Osteoblast (primary cell): ENCODE data around the gene MGAM2. TPM values are rescaled to one million over a fixed set of nuclear protein-coding genes. Genes with fewer than 3 reads are reported as not detected.

Experiments used
- DNase-seq: peaks from one replicate; pipeline ENCODE4 v3.0.0; 2011; ENCODE audit warnings: low spot score, mixed read lengths; ENCODE audit not compliant: insufficient read length; ENCODE audit errors: missing footprints
- H2AFZ ChIP-seq: 2 replicates; pipeline ENCODE4 v1.6.0; 2011; ENCODE audit warnings: mild to moderate bottlenecking, low read length
- H3K27ac ChIP-seq: 2 replicates; pipeline ENCODE4 v1.5.1; 2011; ENCODE audit warnings: mild to moderate bottlenecking, low read depth, low read length, moderate library complexity
- H3K27me3 ChIP-seq: 2 replicates; pipeline ENCODE4 v1.6.0; 2012; ENCODE audit warnings: mild to moderate bottlenecking, control low read depth, inconsistent platforms, low read length, moderate library complexity; ENCODE audit not compliant: insufficient read depth
- H3K36me3 ChIP-seq: 2 replicates; pipeline ENCODE4 v1.5.1; 2011; ENCODE audit warnings: mild to moderate bottlenecking, low read length, control low read depth, moderate library complexity; ENCODE audit not compliant: insufficient read depth
- H3K4me1 ChIP-seq: 2 replicates; pipeline ENCODE4 v1.5.1; 2011; ENCODE audit warnings: mild to moderate bottlenecking, low read length, control low read depth, moderate library complexity; ENCODE audit not compliant: insufficient read depth
- H3K4me2 ChIP-seq: 2 replicates; pipeline ENCODE4 v1.6.0; 2011; ENCODE audit warnings: mild to moderate bottlenecking, low read length; ENCODE audit not compliant: insufficient read depth
- H3K4me3 ChIP-seq: fragments of 200-600 bp; sonication (generic); 3 replicates; pipeline ENCODE4 v1.5.1; 2012; ENCODE audit warnings: mild to moderate bottlenecking, low read length, inconsistent platforms; ENCODE audit not compliant: insufficient read depth
- H3K79me2 ChIP-seq: 2 replicates; pipeline ENCODE4 v1.6.0; 2012; ENCODE audit warnings: mild to moderate bottlenecking, low read length, control low read depth, inconsistent platforms; ENCODE audit not compliant: insufficient read depth
- H3K9me3 ChIP-seq: 2 replicates; pipeline ENCODE4 v1.5.1; 2011; ENCODE audit warnings: low read depth, low read length, control low read depth
- H4K20me1 ChIP-seq: 2 replicates; pipeline ENCODE4 v1.6.0; 2012; ENCODE audit warnings: mild to moderate bottlenecking, low read length, control low read depth; ENCODE audit not compliant: insufficient read depth
- total RNA-seq: library from RNA; depleted of rRNA; stranded (reverse); fragments of >200 nt; gene quantifications from 2 replicates; pipeline ENCODE4 v1.2.3, GENCODE V29; 2012
- TF ChIP-seq, protein P1 (sequence below): IDR thresholded peaks from 2 replicates; pipeline ENCODE4 v1.5.1; 2011; ENCODE audit warnings: mild to moderate bottlenecking, low read depth, low read length, moderate library complexity; ENCODE audit errors: extremely low read depth

Gene MGAM2
- total RNA-seq, 1 donor, result not detected

DNA sequence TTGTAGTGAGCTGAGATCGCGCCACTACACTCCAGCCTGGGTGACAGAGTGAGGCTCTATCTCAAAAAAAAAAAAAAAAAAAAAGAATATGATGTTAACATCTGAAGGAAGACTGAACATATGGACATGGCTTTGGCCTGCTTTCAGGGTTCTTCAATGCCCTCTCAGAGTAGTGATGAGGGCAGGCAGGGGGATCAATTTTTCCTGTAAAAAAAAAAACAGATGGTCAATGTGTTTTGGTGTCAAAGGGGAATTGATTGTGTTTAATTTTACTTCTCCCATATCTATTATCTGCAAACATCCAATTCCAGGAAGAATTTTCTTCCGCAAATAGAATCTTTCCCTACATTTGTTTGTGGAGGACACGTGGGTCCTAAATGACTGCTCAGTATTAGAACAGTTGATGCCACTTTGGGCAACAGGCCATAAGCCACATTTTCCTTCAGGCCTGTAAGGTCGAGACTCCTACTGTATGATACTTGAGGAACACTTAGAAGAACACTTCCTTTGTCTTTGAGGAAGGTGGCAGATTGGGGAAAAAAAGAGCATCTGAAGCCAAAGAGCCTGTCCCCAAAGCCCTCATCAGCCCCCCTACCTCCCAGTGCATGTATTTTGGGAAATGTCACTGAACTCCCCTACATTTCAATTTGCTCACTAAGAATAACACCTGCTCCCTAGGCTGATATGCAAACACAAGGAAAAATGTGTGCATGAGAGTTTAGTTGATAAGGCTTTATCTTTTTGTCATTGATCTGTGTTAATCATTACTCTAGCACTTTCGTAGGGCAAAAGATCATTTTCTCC lies 28.3 kb downstream of the MGAM2 start:
- no peaks in the 10 kb centered on the region for H3K27me3 ChIP-seq
- H3K27ac ChIP-seq, result no peak overlapping the region
- no peaks in the 10 kb centered on the region for H3K79me2 ChIP-seq
- no peak for DNase-seq
- H3K4me2 ChIP-seq, result no peak overlapping the region
- no peak overlapping the region for H3K4me3 ChIP-seq
- H3K4me1 ChIP-seq, result no peaks in the 10 kb centered on the region
- H2AFZ ChIP-seq, result no peak overlapping the region
- TF ChIP-seq, protein P1, sequence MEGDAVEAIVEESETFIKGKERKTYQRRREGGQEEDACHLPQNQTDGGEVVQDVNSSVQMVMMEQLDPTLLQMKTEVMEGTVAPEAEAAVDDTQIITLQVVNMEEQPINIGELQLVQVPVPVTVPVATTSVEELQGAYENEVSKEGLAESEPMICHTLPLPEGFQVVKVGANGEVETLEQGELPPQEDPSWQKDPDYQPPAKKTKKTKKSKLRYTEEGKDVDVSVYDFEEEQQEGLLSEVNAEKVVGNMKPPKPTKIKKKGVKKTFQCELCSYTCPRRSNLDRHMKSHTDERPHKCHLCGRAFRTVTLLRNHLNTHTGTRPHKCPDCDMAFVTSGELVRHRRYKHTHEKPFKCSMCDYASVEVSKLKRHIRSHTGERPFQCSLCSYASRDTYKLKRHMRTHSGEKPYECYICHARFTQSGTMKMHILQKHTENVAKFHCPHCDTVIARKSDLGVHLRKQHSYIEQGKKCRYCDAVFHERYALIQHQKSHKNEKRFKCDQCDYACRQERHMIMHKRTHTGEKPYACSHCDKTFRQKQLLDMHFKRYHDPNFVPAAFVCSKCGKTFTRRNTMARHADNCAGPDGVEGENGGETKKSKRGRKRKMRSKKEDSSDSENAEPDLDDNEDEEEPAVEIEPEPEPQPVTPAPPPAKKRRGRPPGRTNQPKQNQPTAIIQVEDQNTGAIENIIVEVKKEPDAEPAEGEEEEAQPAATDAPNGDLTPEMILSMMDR, result no peak
- no peaks in the 10 kb centered on the region for H3K36me3 ChIP-seq
- H4K20me1 ChIP-seq, result no peaks in the 10 kb centered on the region
- H3K9me3 ChIP-seq, result no peaks in the 10 kb centered on the region

DNA sequence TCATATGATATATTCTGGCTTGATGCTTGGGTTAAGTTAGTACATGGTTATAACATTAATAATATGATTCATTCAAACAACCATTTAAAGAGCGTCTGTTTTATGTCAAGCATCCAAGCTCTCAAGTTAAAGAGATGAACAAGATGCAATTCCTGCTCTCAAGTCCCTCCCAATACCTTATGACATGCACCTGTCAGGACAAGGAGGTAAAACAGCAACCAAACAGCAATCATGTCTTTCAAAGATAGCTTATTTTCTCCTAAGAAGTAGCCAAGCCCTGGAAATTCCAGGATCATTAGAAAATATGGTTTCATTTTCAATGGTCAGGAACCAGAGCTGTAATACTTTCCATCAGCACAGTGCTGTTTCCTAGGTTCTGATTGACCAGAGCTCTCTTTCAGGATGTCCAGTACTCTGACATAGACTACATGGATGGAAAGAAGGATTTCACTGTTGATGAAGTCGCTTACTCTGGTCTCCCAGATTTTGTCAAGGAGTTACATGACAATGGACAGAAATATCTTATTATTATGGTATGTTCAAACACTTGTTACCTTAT lies 29.0 kb downstream of the MGAM2 start:
- H3K4me1 ChIP-seq, result no peaks in the 10 kb centered on the region
- no peaks in the 10 kb centered on the region for H4K20me1 ChIP-seq
- no peaks in the 10 kb centered on the region for H3K36me3 ChIP-seq
- no peaks in the 10 kb centered on the region for H3K79me2 ChIP-seq
- no peak overlapping the region for H2AFZ ChIP-seq
- H3K4me3 ChIP-seq, result no peak overlapping the region
- H3K9me3 ChIP-seq, result no peaks in the 10 kb centered on the region
- H3K27me3 ChIP-seq, result no peaks in the 10 kb centered on the region
- TF ChIP-seq, protein P1, result no peak
- H3K27ac ChIP-seq, result no peak overlapping the region
- DNase-seq, result no peak
- no peak overlapping the region for H3K4me2 ChIP-seq

DNA sequence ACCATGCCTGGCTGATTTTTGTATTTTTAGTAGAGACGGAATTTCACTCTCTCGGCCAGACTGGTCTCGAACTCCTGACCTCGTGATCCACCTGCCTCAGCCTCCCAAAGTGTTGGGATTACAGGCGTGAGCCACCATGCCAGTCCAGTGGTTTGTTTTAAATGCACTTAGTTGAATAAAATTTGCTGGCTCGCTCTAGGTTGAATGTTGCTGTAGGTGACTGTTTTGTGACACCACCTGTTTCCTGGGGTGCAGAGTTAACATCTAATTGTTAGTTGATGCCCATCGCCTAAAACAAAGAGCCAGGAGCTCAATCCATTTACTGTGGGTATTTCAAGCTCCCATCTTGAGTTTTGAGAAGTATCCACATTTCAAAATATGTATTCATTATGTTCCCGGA lies 31.2 kb downstream of the MGAM2 start:
- H4K20me1 ChIP-seq, result no peaks in the 10 kb centered on the region
- no peak overlapping the region for H2AFZ ChIP-seq
- no peak overlapping the region for H3K27ac ChIP-seq
- no peaks in the 10 kb centered on the region for H3K4me1 ChIP-seq
- TF ChIP-seq, protein P1, result no peak
- H3K4me2 ChIP-seq, result no peak overlapping the region
- H3K9me3 ChIP-seq, result no peaks in the 10 kb centered on the region
- no peaks in the 10 kb centered on the region for H3K27me3 ChIP-seq
- no peak for DNase-seq
- no peaks in the 10 kb centered on the region for H3K36me3 ChIP-seq
- H3K4me3 ChIP-seq, result no peak overlapping the region
- H3K79me2 ChIP-seq, result no peaks in the 10 kb centered on the region

DNA sequence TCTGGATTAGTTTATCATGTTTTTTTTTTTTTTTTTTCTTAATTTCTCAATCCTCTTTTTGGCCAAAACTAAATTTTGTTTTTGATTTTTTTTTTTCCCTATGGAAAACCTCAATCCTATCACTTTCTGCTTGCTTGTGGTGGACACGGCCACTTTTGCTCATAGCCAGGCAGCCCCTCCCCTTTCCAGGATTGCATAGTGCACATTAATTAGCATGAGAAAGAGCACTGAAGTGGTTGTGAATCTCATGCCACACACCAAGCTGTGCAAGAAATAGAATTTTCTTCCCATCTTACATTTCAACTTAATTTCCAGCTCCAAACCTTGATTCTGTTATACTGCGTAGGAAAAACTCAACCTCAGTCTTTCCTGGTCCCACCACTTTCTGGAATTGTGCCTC lies 34.6 kb downstream of the MGAM2 start:
- Histone ChIP-seq H4K20me1 (no peaks in the 10 kb centered on the region), H3K27ac (no peak overlapping the region), H3K79me2 (no peaks in the 10 kb centered on the region), H3K9me3 (no peaks in the 10 kb centered on the region), H3K4me2 (no peak overlapping the region), H3K27me3 (no peaks in the 10 kb centered on the region), H3K4me1 (no peaks in the 10 kb centered on the region), H2AFZ (no peak overlapping the region), H3K4me3 (no peak overlapping the region), H3K36me3 (no peaks in the 10 kb centered on the region)
- TF ChIP-seq, protein P1, result no peak
- no peak for DNase-seq
